ENCODE results near the gene ZNF273.

GRCh38 chr7:64902806-64903721 lies at the start of gene ZNF273:
- TF ChIP-seq CTCF (IDR thresholded peaks at IDR 0.05) = no peak
- 0 out of 2 replicates have a peak, but pooled peaks have one; percentile 63 for TF ChIP-seq YY1 (IDR thresholded peaks at IDR 0.05; ENCODE audit: low read depth)

All from SK-N-SH (cell line).